ENCODE measurements around the gene DHX32.

GRCh38 chr10:125822878-125823662 lies 58.0 kb downstream of the DHX32 start, which contains the start of the genes BCCIP and UROS:
- TF ChIP-seq CTCF (conservative IDR thresholded peaks at IDR 0.05 in 1 of 2, IDR thresholded peaks at IDR 0.05 in 1 of 2; ENCODE audit: extremely low read depth in 1 of 2, insufficient read depth in 1 of 2, low read depth in 1 of 2, low read length in 2 of 2): no peak
- no peak for TF ChIP-seq EZH2 (IDR thresholded peaks at IDR 0.05; ENCODE audit: borderline replicate concordance, low read length)

All from mammary epithelial cell (primary cell).